ENCODE measurements around the gene KCTD1. TPM values are rescaled to one million over a fixed set of nuclear protein-coding genes. Genes with fewer than 3 reads are reported as not detected.

KCTD1 gene
- total and polyA plus RNA-seq, 2 donors (not counting 1 experiment from before 2014, with no cell fraction given): 4.2 to 8.4 TPM

GRCh38 chr18:26458526-26459232, 89.7 kb downstream of the KCTD1 start:
- Histone ChIP-seq H3K36me3 (ENCODE audit: control insufficient read depth, insufficient read depth, low read length) (peaks cover 3% of the 10 kb centered on the region), H3K9ac (ENCODE audit: insufficient read depth, low read length) (no peak overlapping the region), H3K4me3 (replicated peaks in 1 of 4; ENCODE audit: control extremely low read depth in 1 of 4, insufficient read depth in 1 of 4, low read depth in 3 of 4, low read length in 4 of 4) (no peak overlapping the region), H3K27me3 (ENCODE audit: control insufficient read depth, insufficient read depth, low read length) (no peaks in the 10 kb centered on the region), H3K9me3 (ENCODE audit: control insufficient read depth, insufficient read depth, low read depth, low read length) (no peaks in the 10 kb centered on the region), H4K20me1 (ENCODE audit: control insufficient read depth, extremely low read depth, insufficient read depth, low read length) (no peaks in the 10 kb centered on the region), H3K4me2 (ENCODE audit: extremely low read depth, insufficient read depth, low read length) (no peak overlapping the region), H2AFZ (ENCODE audit: low read length) (no peak overlapping the region), H3K4me1 (ENCODE audit: control insufficient read depth, extremely low read depth, insufficient read depth, low read length) (peaks cover 3% of the 10 kb centered on the region), H3K27ac (ENCODE audit: insufficient read depth, low read length) (no peak overlapping the region), H3K79me2 (ENCODE audit: control insufficient read depth, insufficient read depth, low read length) (no peaks in the 10 kb centered on the region)
- TF ChIP-seq CTCF (conservative IDR thresholded peaks at IDR 0.05 in 1 of 2, IDR thresholded peaks at IDR 0.05 in 1 of 2; ENCODE audit: low read depth in 1 of 2, low read length in 2 of 2): no peak
- no peak for TF ChIP-seq EZH2 (IDR thresholded peaks at IDR 0.05; ENCODE audit: low read length, missing control alignments)
- peak; percentile 64 to 81 for DNase-seq (ENCODE audit: low read depth in 2 of 2)

GRCh38 chr18:26457611-26458353, 90.6 kb downstream of the KCTD1 start:
- Histone ChIP-seq H3K4me3 (replicated peaks in 1 of 4; ENCODE audit: control extremely low read depth in 1 of 4, insufficient read depth in 1 of 4, low read depth in 3 of 4, low read length in 4 of 4) (no peak overlapping the region), H3K9ac (ENCODE audit: insufficient read depth, low read length) (no peak overlapping the region), H3K27ac (ENCODE audit: insufficient read depth, low read length) (no peak overlapping the region), H4K20me1 (ENCODE audit: control insufficient read depth, extremely low read depth, insufficient read depth, low read length) (no peaks in the 10 kb centered on the region), H3K4me2 (ENCODE audit: extremely low read depth, insufficient read depth, low read length) (no peak overlapping the region), H3K36me3 (ENCODE audit: control insufficient read depth, insufficient read depth, low read length) (peaks cover 3% of the 10 kb centered on the region), H3K27me3 (ENCODE audit: control insufficient read depth, insufficient read depth, low read length) (no peaks in the 10 kb centered on the region), H3K4me1 (ENCODE audit: control insufficient read depth, extremely low read depth, insufficient read depth, low read length) (peaks cover 3% of the 10 kb centered on the region), H3K79me2 (ENCODE audit: control insufficient read depth, insufficient read depth, low read length) (no peaks in the 10 kb centered on the region), H3K9me3 (ENCODE audit: control insufficient read depth, insufficient read depth, low read depth, low read length) (no peaks in the 10 kb centered on the region), H2AFZ (ENCODE audit: low read length) (no peak overlapping the region)
- TF ChIP-seq EZH2 (IDR thresholded peaks at IDR 0.05; ENCODE audit: low read length, missing control alignments): no peak
- no peak for DNase-seq (ENCODE audit: low read depth in 2 of 2)

GRCh38 chr18:26457195-26457594, 91.2 kb downstream of the KCTD1 start:
- H3K4me1 ChIP-seq (ENCODE audit: control insufficient read depth, extremely low read depth, insufficient read depth, low read length): peaks cover 3% of the 10 kb centered on the region
- H3K27ac ChIP-seq (ENCODE audit: insufficient read depth, low read length): no peak overlapping the region
- H3K4me3 ChIP-seq (replicated peaks in 1 of 4; ENCODE audit: control extremely low read depth in 1 of 4, insufficient read depth in 1 of 4, low read depth in 3 of 4, low read length in 4 of 4): no peak overlapping the region
- H3K27me3 ChIP-seq (ENCODE audit: control insufficient read depth, insufficient read depth, low read length): no peaks in the 10 kb centered on the region
- H4K20me1 ChIP-seq (ENCODE audit: control insufficient read depth, extremely low read depth, insufficient read depth, low read length): no peaks in the 10 kb centered on the region
- no peak overlapping the region for H2AFZ ChIP-seq (ENCODE audit: low read length)
- no peaks in the 10 kb centered on the region for H3K9me3 ChIP-seq (ENCODE audit: control insufficient read depth, insufficient read depth, low read depth, low read length)
- no peak for DNase-seq (ENCODE audit: low read depth in 2 of 2)
- peaks cover 3% of the 10 kb centered on the region for H3K36me3 ChIP-seq (ENCODE audit: control insufficient read depth, insufficient read depth, low read length)
- H3K9ac ChIP-seq (ENCODE audit: insufficient read depth, low read length): no peak overlapping the region
- no peak for TF ChIP-seq EZH2 (IDR thresholded peaks at IDR 0.05; ENCODE audit: low read length, missing control alignments)
- TF ChIP-seq CTCF (conservative IDR thresholded peaks at IDR 0.05 in 1 of 2, IDR thresholded peaks at IDR 0.05 in 1 of 2; ENCODE audit: low read depth in 1 of 2, low read length in 2 of 2): no peak
- no peak overlapping the region for H3K4me2 ChIP-seq (ENCODE audit: extremely low read depth, insufficient read depth, low read length)
- no peaks in the 10 kb centered on the region for H3K79me2 ChIP-seq (ENCODE audit: control insufficient read depth, insufficient read depth, low read length)

Data from fibroblast of lung (primary cell).